Natural killer cell (primary cell): ENCODE measurements around the gene LRRK2. TPM values are rescaled to one million over a fixed set of nuclear protein-coding genes. Genes with fewer than 3 reads are reported as not detected.

Source experiments
- total RNA-seq, 4 donors: library from RNA; stranded (reverse); fragments of 120-200 nt in 1 of 4; gene quantifications; one replicate each; pipeline versions ENCODE4 v1.2.3 to v1.2.4, GENCODE V29; 2013 to 2022

LRRK2 gene
- total RNA-seq, 3 donors from 2014 or later (not counting 1 experiment from before 2014, with no cell fraction given), result 1.6 to 6.1 (median 3.3) TPM

Other genes starting within 250 kb of the LRRK2 start
- 10 to 100 TPM in 1 of 3 donors, 1 to 10 TPM in 2; 6.0 to 10.9 (median 8.7) TPM for gene SLC2A13, start 118.9 kb upstream of the LRRK2 start, total RNA-seq